ENCODE results near the gene MGLL. TPM values are rescaled to one million over a fixed set of nuclear protein-coding genes. Genes with fewer than 3 reads are reported as not detected.
"Not testable (repeated sequence)": the region's sequence is repeated elsewhere in the genome, so short reads cannot be mapped to it uniquely, and the experiment has no call there.

The MGLL gene
- polyA plus RNA-seq, 4 donors = 21.3 to 28.0 (median 26.9) TPM

DNA sequence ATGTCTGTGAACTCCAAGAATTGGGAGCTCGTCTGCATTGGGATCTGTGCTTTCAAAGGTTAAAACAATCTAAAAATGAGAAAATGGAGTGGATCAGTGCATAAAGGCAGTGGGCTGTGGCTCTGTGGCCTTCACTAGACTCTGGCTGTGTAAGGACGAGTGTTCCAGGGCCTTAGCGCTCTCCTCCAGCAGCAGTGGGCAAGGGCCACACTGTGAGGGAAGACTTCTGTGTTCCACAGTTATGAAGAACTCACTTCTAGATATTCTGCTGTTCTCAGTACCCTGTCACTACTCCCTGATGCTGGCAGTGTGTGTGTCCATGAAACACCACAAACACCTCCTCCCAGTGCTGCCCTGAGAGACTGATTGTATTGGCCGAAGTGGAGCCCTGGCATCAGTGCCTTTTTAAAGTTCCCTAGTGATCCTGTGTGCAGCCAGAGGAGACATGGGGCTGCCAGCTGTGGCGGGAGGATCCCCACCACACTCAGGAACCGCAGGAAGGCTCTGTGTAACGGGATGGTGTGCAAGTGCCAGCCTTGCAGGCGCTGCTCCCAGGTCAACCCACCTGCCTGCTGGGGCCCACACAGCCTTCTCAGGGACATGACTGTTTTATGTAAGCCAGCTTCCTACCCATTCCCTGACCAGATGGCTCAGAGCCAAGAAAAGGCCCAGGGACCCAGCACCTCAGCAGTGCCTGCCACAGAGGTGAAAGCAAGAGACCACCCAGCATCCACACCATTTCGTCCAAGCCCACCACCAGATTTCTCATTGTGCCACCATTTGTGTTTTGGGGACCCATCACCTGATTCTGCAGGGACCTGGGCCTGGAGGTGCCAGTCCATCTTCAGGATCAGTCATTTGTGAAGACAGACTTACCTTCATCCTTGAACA is 109.2 kb downstream of the MGLL start:
- DNase-seq (ENCODE audit: low read depth in 4 of 4, low spot score in 2 of 4) = no peak

GRCh38 chr3:127712461-127712860 is 109.9 kb downstream of the MGLL start:
- DNase-seq (ENCODE audit: low read depth in 4 of 4, low spot score in 2 of 4) = no peak

- DNase-seq (ENCODE audit: low read depth in 4 of 4, low spot score in 2 of 4) = no peak
Observed at GRCh38 chr3:127711896-127712295, 110.4 kb downstream of the MGLL start.

DNA sequence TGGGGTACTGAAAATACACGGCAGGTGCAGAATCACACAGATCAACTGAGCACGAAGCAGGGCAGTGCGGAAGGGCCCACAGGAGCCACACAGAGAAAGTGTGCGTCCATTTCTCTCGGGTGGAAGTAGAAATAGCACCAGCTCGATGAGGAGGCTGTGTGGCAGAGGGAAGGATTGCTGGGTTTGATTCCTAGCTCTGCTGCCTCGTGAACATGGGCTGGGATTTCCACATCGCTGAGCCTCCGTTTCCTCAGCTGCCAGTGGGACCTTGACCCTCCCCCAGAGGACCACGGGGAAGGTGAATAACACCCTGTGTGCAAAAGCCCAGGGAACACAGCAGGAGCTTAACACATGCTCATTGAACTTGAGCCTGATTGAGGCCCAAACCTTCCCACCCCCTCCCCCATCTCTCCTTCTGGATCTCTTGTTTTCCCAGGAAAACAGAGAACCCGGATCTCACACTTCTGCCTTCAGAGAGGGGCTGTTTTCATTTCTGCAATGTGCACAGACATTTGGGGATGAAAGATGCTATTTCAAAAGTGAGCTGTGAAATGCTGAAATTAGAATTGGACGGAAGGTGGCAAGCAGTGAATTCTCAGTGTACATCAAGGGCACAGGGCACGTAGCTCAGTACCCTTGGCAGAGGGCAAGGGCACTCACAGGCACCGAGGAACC is 111.2 kb downstream of the MGLL start:
- DNase-seq (ENCODE audit: low read depth in 4 of 4, low spot score in 2 of 4) = no peak

GRCh38 chr3:127710155-127710941 is 112.0 kb downstream of the MGLL start:
- DNase-seq (ENCODE audit: low read depth in 4 of 4, low spot score in 2 of 4) = no peak

DNA sequence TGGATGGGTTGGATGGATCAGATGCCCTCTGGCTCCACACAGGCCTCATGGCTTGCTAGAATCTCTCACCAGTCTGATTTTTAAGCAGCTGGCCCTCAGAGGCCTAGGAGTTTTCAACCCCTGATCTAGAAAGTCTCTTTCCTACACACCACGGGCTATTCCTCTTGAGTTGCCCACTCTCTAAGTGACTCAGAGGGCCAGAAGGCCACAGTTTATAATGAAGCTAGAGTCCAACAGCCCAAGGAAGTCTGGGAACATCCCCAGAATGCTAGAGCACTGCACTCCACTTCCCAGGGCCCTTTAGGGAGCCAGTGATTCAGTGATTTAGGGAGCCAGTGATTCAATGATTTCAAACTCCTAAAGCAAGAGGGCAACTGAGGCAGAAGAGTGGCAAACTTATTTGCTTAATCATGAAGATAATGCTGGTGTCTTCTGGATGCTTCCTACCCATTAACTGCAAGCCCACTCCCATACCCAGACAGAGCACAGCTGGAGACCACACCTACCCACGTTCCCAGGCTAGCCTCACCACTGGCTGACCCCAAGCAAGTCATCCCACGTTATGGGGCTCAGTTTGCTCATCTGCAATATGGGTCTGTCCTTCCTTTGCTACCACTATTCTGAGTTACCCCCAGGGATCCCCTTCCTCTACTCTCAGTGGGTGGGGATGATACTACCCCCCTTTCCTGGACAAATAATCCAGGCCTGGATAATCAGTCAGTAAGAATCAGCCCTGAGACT is 112.8 kb downstream of the MGLL start:
- DNase-seq (ENCODE audit: low read depth in 4 of 4, low spot score in 2 of 4) = no peak

GRCh38 chr3:127708837-127709236 is 113.5 kb downstream of the MGLL start:
- no peak for DNase-seq (ENCODE audit: low read depth in 4 of 4, low spot score in 2 of 4)

- no peak for DNase-seq (ENCODE audit: low read depth in 4 of 4, low spot score in 2 of 4)
Observed at GRCh38 chr3:127707851-127708411, 114.4 kb downstream of the MGLL start.

DNA sequence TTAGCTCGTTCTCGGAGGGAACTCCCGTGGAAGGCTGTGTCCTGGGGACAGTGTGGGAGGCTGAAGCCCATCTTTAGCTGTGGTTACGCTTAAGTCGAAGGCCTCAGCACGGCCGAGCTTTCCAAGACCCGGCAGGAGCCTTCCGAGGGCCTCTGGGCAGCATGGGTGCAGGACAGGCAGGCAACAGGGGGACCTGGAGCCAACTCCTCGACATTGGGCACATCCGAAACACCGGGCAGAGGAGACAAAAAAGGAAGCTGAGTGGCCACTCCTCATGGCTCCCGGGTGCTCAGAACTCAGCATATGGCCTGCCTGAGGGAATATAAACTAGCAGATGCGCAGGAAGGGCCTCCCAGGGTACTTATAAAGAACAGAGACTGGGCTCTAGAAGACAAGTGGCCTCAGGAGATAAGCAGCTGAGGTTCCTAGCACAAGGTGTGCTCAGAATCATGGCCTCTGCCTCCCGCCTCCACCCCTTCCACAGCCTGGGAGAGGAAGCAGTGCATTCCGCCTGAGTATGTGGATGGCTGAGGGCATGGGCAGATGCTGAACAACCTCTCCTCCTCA is 115.4 kb downstream of the MGLL start:
- no peak for DNase-seq (ENCODE audit: low read depth in 4 of 4, low spot score in 2 of 4)

DNA sequence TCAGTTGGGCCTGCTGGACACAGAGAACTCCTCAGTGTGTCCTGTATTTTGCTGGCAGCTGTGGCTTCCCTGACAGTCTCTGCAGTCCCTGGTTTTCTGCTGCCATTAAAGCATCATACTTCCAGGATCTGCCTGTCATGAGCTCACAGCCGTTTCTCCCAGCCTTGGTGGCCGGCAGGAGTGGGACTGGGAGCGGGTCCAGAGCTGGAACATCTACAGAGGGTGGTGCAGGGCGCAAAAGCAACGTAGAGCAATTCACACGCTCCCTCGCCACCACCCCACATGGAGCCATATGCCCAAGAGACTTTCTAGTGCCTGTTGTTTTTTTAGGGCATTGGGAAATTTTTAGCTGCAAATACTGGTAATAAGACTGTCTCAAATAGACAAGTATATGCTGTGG is 116.0 kb downstream of the MGLL start:
- DNase-seq (ENCODE audit: low read depth in 4 of 4, low spot score in 2 of 4) = no peak

DNA sequence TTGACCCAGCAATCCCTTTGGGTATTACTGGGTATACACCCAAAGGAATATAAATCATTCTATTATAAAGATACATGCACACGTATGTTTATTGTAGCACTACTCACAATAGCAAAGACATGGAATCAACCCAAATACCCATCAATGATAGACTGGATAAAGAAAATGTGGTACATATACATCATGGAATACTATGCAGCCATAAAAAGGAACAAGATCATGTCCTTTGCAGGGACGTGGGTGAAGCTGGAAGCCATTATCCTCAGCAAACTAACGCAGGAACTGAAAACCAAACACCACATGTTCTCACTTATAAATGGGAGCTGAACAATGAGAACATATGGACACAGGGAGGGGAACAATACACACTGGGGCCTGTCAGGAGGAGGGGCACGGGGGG is 117.5 kb downstream of the MGLL start:
- not testable (repeated sequence) for DNase-seq (ENCODE audit: low read depth in 4 of 4, low spot score in 2 of 4)

DNA sequence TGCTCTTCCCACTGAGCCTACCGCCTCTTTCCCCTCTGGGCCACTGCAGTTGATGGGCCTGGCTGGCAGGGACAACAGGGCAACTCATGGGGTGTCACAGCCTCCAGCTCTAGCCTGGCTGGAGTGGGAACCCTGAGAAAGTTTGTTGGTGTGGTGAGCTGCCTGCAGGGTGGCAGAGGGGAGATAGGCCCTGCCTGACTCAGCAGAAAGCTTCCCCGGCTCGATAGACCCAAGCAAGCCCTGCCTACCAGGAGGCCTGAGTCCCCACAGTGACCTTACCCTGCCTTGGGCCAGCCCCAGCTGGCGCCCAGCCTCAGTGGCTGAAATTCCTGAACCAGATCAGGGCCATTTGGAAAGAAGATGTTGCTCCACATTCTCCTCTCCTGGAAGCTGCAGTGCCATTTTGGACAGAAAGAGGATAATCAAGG is 120.2 kb downstream of the MGLL start:
- DNase-seq (ENCODE audit: low read depth in 4 of 4, low spot score in 2 of 4) = no peak

DNA sequence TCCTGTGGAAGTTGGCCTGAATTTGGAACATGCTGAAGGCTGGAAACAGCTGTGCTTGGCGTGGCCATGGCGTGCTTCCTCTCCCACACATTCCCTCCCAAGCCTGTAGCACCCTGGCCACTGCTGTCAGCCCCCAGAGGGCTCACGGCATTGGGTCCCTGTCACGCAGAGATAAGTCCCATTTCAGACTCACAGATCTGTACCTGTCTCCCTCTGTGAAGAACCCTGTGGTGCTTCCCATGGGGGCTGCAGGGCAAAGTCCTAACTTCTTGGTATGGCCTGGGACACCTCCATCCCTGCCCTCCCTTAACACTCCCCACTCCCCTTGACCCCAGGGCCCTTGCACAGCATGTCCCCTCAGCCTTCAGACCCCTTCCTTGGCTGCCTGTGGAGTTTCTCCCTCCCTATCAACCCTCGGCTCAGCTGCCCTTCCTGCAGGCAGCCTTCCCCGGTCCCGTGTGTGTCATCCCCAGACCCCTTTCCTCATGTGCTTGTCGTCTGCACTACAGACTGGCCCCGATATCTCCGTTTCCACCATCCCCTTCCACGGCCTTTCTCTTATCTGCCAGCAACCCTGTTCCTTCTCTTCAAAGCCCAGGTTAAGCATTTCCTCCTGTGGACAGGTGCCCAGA is 120.9 kb downstream of the MGLL start:
- DNase-seq (ENCODE audit: low read depth in 4 of 4, low spot score in 2 of 4) = no peak

DNA sequence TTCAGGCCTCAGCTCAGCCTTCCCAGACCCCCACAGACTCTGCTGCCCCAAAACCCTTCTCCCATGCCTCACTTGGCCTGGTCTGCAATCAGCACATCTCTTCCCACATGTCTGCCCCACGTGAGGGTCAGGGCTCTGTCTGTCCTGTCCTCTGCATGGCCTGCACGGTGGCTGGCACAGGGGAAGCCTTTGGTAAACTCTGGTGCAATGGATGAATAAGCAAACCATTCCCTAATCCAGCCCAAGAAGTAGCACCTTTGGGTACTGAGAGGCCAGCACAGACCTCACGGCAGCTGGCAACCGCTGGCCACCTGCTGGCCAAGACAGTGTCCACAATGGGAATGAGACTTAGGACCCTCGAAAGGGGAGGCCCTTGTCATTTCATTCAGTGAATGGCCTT is 121.9 kb downstream of the MGLL start:
- no peak for DNase-seq (ENCODE audit: low read depth in 4 of 4, low spot score in 2 of 4)

GRCh38 chr3:127699416-127700300 is 122.7 kb downstream of the MGLL start:
- DNase-seq (ENCODE audit: low read depth in 4 of 4, low spot score in 2 of 4) = no peak

GRCh38 chr3:127698691-127699415 is 123.5 kb downstream of the MGLL start:
- DNase-seq (ENCODE audit: low read depth in 4 of 4, low spot score in 2 of 4) = no peak

GRCh38 chr3:127698286-127698685 is 124.0 kb downstream of the MGLL start:
- no peak for DNase-seq (ENCODE audit: low read depth in 4 of 4, low spot score in 2 of 4)
